NCI-H2107 treated with DMSO at 0.1 percent for 48 hours (cell line): ENCODE measurements around the gene CD101.

ENCODE experiments used
- DNase-seq: peaks from one replicate; lab custom pipeline; 2025; ENCODE audit not compliant: unreplicated experiment; lab: John Stamatoyannopoulos, UW

CD101 gene

DNA sequence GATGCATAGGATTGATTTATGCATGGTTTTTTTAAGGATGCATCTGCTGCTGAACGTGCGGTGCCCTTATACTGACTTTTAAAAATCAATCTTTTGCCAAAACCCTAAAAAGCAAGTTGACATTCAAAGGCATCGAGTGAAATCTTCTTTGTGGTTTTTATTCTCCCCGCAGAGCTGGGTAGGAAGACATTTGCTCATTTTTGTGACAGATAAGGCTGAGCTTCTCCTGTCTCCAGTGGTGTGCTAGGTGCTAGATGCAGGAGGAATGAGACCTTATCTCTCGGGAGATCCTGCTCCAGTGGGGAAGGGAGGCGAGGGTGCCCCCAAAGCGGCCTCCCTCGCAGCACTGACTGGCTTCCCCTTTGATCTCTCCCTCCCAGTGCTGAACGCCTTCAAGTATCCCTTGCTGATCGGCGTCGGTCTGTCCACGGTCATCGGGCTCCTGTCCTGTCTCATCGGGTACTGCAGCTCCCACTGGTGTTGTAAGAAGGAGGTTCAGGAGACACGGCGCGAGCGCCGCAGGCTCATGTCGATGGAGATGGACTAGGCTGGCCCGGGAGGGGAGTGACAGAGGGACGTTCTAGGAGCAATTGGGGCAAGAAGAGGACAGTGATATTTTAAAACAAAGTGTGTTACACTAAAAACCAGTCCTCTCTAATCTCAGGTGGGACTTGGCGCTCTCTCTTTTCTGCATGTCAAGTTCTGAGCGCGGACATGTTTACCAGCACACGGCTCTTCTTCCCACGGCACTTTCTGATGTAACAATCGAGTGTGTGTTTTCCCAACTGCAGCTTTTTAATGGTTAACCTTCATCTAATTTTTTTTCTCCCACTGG, 14.9 kb upstream of the CD101 start:
- no peak for DNase-seq

DNA sequence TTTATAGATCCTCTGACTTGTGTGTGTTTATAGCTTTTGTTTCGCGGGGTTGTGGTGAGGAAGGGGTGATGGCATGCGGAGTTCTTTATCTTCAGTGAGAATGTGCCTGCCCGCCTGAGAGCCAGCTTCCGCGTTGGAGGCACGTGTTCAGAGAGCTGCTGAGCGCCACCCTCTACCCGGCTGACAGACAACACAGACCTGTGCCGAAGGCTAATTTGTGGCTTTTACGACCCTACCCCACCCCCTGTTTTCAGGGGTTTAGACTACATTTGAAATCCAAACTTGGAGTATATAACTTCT, 14.4 kb upstream of the CD101 start:
- no peak for DNase-seq

DNA sequence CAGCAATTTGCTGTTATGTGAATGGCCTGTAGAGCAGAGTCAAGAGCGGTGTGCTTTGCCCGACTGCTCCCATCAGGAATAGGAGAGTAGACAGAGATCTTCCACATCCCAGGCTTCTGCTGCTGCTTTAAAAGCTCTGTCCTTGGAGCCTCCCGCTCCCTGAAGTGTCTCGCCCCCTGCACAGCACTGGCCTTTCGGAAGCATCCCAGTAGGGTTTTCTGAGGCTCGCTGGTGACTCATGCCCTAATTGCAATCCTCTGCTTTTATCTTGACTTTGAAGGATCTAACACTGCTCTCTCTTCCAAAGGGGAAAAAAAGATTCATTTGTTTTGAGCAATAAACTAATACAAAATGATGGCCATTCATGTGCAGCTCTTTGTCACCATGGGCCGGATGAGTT, 13.3 kb upstream of the CD101 start:
- DNase-seq: no peak

DNA sequence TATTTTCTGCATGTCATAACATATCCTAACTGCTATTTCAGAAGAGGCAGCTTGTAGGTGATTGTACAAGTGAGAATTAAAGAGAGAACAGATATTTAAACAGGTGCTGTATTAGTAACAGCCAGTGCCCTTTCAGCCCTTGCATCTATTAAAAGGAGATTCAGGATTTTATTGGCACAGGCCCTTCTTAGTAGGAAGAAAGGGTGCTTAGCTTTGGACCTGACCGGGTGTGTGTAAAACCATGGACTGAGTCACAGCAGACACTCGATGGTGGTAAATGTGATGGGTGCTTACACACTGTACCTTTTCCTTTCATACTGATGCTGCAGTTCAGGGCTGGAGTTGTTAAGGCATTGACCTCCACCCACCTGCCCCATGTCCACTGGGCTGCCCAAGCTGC, 12.7 kb upstream of the CD101 start:
- DNase-seq: no peak

DNA sequence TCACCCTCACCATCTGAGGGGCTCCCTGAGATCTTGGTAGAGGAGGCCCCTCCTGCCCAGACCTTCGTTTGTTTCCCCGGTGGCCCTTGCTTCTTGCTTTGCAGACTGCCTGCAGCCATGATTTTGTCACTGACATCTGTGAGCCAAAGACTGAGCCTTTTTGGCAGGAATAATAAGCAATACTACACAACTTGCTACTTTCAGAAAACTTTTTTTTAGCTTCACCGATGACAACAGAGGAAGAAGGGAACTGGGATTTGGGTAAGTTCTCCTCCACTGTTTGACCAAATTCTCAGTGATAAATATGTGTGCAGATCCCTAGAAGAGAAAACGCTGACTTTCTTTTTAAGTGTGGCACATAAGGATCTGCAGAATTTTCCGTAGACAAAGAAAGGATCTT, 11.7 kb upstream of the CD101 start:
- DNase-seq: no peak

DNA sequence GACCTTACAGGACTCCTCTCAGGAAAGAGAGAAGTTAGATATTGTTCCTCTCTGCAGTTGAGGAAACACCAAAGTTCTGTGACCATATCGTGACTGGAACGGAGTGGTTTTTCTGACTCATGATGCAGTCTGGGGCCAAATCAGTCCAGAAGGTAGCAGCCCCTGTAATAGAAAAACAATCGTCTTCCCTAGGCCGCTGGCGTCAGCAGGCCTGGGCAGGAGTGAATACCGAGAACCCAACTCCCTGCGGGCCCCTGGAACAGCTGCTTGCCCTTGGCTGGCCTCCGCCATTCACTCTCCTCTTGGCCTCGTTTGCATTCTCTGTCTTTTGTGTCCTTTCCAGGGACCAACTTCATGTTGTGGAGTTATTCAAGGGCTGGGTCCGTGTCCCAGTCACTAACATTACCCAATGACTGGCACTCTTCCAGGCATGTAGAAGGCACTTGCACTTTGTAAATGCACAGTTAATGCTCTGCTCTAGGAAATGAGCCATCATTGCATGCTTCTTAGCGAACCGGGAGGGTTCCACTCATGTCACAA, 10.9 kb upstream of the CD101 start:
- DNase-seq: no peak

DNA sequence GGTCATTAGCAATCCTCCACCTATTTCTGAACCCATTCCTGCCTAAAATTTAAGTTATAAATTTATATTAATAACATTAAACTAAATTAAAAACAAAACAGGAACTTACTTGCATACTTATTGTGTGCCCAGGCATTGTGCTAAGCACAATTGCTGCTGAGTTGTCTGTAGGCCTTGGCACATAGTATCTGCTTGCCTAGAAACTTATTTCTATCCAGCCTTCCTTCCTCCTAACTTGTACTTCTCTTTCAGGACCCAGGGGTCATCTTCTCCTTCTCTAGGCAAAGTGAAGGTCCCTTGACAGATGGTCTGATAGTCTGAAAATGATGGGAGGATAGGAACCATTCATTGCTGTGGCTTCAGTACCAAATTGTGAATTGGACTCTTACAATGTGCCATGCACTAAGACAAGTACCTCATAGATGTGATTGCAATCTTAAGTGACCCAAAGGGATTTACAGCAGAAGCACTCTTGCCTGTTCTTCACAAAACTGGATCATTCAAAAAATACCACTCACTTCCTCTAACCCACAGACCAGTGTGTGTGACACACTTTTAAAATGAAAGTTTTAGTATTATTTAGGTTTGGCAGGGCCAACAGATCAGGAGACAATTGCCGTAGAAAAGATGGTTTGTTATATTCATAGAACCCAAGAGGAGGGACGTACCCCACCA, 10.3 kb upstream of the CD101 start:
- no peak for DNase-seq

DNA sequence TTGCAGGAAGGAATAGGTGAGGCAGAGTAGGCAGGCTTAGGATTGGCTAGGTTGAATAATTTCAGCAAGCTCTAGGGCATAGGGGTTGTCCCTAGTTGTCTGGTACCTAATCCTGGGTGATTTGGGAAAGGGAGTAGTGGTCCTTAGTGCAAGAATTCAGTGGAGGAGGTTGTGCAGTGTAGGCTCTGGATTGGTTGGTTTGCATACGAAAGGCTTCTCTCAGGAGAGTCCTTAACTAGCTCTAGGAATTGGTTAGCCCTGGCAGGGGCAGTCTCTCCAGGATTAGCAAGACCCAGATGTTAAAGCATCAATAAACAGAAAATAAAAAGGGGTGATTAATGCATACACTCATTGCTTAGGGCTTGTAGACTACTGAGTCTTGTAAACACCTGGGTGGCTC, 9.6 kb upstream of the CD101 start:
- DNase-seq: no peak

DNA sequence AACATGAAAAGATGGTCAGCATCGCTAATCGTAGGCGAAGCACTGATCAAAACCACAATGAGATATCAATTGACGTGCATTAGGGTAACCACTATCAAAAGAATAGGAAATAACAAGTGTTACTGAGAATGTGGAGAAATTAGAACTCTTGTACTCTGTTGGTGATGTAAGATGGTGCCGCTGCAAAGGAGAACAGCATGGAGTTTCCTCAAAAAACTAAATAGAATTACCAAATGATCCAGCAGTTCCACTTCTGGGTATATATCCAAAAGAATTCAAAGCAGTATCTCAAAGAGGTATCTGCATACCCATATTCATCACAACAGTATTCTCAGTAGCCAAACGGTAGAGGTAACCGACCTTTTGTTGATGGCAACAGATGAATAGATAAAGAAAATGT, 8.3 kb upstream of the CD101 start:
- DNase-seq: no peak

DNA sequence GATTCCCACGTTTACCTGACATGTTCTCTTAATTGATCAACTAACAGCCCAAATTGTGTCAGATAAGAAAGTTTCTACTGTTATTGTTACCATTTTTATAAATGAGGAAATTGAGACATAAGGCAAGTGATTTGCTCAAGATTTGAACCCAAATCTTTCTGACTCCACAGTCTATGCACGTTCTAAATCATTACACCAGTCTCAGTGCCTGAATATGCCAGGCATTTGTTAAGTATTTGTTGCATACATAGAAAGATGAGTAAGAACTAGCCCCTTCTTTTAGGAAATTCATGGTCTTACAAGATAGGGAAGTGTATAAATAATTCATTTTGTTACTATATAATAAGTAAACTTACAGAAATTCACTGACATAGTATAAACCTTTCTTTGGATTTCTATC, 7.1 kb upstream of the CD101 start:
- DNase-seq: no peak

DNA sequence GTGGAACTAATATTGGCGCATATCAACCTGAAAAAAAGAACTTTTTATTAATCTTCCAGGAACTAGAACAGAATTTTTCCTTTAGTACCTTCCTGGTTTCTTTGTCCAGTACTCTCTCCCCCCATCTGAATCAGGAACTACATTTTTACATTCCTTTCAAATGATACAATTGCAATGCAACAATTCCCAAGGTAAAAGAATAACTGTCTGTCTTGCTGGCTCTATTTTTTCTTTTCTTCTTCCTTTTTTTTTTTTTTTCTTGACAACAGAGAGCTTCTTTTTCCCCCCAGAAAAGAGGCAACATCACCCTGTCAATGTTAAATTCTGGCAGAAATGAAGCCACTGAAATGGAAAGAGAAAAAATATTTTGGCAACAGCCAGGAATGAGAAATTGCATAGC, 4.5 kb upstream of the CD101 start:
- no peak for DNase-seq

DNA sequence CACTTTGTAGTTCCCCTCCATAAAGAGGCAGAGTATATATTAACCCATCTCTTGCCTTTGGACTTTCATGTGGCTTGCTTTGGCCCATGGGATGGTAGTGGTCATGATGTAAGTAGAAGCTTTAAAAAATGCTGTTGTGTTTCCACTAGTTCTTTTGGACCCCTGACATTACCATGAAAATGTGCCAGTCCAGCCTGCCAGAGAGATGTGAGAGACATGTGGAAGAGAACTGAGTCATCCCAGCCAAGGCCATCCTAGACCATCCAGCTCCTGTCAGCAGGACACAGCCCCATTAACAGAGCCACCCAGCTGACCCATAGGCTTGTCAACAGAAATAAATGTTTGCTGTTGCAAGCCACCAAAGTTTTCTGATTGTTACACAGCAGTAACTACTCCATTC, 3.9 kb upstream of the CD101 start:
- DNase-seq: no peak

DNA sequence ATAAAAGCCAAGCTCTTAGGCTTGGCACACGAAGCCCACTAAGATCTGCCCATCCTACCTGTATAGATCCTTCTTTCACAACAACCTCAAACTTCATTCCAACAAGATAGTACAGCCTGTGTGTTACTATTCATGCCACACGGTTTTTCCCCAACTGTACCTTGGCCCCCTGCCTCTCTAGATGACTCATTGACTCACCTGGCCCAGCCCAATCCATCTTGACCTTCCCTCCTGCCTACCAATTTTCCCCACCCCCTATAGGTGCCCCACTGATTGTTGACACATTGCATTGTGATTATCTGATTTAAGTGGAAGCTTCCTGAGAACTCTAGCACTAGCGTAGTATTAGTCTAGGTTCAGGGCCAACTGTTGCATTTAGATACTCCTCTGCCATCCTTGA, 2.0 kb upstream of the CD101 start:
- no peak for DNase-seq

DNA sequence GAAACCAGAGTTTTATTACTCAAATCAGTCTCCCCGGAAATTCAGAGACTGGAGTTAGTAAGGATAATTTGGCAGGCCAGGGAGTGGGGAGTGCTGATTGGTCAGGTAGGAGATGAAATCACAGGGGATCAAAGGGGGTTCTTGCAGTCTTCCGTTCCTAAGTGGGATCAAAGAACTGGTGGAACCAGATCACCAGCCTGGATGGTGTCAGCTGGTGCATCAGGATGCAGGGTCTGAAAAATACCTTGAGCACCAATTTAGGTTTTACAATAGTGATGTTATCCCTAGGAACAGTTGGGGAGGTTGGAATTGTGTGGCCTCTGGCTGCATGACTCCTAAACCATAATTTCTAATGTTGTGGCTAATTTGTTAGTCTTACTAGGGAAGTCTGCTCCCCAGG, 1.4 kb upstream of the CD101 start:
- no peak for DNase-seq

DNA sequence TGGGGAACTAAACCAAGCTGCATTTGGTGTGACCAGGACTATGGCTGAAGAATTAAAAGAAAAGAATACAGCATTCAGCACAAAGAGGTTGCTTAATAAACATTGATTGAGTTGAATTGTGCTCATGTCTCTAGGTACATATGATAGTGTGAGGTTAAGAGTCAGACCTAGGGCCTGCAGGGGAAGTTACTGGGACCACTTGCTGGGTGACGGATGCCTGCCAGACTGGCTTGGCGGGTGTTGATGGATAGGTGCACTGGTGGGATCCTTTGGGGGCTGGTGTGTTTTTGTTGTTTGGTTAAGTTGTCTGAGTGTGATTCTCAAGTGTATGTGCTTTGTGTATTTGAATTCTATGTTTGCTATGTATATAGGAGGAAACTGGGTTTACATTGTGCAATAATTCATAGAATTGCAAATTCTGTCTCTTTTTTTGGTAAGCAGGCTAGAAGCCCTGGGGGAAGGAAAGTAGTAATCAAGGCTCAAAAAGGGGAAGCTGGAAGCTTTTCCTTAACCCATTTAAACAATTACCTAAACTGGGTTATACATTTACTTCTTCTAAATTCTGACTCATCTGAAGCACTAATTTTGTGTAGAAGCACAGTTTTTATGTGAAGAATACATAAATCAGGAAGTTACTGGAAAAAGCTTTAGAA, 1.8 kb downstream of the CD101 start:
- DNase-seq: no peak

DNA sequence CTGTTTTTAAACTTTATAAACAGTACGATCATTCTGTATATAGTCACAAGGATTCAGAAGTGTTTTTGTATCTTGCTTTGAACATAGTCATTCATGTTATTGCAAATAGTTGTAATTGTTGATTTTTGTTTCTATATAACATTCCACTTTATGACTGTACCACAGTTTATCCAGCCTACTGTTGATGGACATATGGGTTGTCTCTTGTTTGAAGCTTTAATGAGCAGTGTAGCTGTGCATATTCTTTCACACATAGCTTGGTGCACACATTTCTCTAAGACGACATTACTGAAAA, 6.1 kb downstream of the CD101 start:
- DNase-seq: no peak

DNA sequence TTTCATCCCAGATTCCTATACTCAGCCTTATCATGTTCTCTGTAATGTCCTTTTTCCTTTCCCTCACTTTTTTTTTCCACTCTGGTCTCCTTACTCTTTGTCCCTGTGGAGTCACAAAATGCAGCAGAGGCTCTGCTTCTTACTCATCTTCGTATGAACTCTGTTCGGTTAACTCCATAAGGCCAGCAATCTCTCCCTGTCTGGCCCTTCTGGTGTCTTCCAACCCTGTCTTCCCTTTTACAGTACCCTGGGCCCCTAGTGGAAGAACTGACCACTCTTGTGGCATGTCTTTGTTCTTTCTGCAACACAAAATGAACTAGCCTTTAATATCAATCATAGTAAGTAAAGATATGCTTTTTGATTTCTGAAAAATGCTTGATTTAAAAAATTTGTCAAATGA, 7.1 kb downstream of the CD101 start:
- DNase-seq: no peak

DNA sequence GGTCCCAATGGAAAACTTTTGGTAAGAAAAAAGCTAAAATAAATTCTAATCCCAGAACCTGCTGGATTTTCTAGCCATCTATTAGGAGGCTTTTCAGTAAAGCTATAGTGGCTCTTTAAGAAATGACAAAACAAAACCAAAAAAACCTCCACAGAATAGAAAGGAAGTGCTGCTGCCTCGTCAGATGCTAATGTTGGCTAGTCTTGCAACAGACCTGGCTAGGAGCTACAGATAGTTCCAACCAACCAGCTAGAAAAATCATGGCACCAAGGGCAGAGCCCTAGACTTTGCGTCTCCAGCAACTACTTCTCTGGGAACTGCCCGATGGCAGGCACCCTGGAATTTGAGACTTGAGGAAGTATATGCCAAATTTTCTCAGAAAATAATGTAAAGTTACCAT, 7.6 kb downstream of the CD101 start:
- DNase-seq: no peak

DNA sequence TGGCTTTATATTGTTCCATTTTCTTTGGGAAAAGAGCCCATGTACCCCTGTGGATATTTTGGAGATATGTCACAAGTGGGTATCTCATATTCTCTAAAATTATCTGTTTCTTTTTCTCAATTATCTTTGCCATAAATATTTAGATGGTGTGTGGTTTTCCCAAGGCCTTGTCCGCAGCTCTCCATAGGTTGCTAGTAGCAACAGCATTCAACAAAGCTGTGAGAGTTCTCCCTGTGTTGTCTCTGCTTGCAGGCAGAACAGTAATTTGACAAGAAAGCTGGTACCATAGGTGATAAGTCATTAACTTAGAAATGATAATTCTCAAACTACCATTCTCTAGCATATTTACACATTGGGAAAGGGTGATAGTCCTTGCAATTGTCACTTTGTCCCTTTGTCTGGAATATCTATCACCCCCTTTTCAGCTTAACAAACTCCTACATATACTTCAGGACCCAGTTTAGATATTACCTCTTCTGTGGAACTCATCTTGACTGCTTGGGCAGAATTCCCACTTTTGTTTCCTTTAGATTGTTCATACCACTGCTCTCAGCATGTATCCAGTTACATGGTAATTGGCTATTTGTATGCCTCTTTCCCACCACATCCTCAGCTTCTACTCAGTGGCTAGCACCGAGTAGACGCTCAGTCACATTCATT, 8.9 kb downstream of the CD101 start:
- DNase-seq: no peak

DNA sequence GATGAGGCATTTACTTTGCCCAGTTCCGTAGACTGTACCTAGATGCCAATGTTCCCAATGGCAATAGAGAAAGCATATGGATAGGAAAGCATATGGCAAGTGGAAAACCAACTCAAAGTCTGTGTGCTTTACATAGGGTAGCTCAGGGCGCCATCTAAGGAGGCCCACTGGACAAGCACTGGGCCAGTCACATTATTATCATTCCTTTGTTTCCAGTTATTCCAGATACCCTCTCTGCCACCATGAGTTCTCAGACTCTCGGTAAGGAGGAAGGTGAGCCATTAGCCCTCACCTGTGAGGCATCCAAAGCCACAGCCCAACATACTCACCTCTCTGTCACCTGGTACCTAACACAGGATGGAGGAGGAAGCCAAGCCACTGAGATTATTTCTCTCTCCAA, 9.8 kb downstream of the CD101 start:
- DNase-seq: no peak

DNA sequence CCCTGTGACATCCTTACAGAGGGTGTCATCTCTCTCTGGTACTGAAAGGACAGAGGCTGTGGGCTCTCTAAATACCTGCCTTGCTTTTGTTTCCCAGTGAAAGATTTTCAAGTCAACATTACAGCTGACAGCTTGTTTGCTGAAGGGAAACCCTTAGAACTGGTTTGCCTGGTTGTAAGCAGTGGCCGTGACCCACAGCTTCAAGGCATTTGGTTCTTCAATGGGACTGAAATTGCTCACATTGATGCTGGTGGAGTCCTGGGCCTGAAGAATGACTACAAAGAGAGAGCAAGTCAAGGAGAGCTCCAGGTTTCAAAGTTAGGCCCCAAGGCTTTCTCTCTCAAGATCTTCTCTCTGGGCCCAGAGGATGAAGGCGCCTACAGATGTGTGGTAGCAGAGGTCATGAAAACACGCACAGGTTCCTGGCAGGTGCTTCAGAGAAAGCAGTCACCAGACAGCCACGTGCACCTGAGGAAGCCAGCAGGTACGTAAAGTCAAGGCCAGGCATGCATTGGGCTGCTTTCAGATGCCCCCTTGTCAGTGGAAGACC, 11.8 kb downstream of the CD101 start:
- DNase-seq: no peak

DNA sequence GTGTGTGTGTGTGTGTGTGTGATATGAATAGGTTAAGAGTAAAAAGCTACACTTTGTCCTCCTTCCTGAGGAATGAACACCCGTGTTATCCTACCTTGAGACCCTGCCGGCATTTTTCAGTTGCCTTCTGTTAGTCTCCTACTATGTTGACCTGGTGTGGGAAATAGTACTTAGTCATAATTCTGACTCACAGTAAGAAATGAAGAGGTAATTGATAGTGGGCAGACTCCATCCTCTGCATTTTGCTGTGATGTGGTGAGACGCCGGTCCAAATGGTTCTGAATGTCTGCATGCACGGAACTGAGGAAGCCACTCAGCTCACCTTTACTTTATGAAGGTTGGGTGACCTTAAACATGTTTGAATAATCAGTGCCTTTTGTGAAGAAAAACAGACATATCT, 12.6 kb downstream of the CD101 start:
- DNase-seq: no peak
